CD4-positive, alpha-beta T cell (primary cell): ENCODE measurements around the gene PIK3CG. TPM values are rescaled to one million over a fixed set of nuclear protein-coding genes. Genes with fewer than 3 reads are reported as not detected.

ENCODE experiments used
- ATAC-seq: fragments of 200-7000 bp; cut with Tn5 transposase; one replicate; pipeline ENCODE4 v1.10.0; 2022; ENCODE audit warnings: mild to moderate bottlenecking; ENCODE audit not compliant: poor library complexity
- CTCF ChIA-PET: fragments of 350-600 bp; sonication (Branson Sonifier 250); formaldehyde crosslinking; loops from one replicate; lab custom pipeline; 2021; ENCODE audit warnings: antibody characterized with exemption, inconsistent platforms; lab: Charles Lee
- POLR2A ChIA-PET: fragments of 350-600 bp; sonication (Branson Sonifier 250); formaldehyde crosslinking; loops from one replicate; lab custom pipeline; 2021; ENCODE audit warnings: antibody characterized with exemption, inconsistent platforms; lab: Charles Lee
- DNase-seq, 14 experiments: peaks; one replicate each; pipeline ENCODE4 v3.0.0-alpha.2; 2013 to 2020; ENCODE audit warnings: mixed read lengths in 2 of 14
- H3K27ac ChIP-seq, 2 donors: one replicate each; pipeline versions ENCODE4 v1.5.1 to v1.7.0; 2013; ENCODE audit warnings: low read length in 2 of 2, low read depth in 1 of 2, mild to moderate bottlenecking in 1 of 2
- H3K27me3 ChIP-seq, 2 experiments: 1 replicate in 1 of 2; 2 replicates in 1 of 2; pipeline versions ENCODE4 v1.6.1 to v1.7.0; 2013; ENCODE audit warnings: low read length in 2 of 2, control low read depth in 1 of 2, mild to moderate bottlenecking in 1 of 2, moderate library complexity in 1 of 2; ENCODE audit not compliant: insufficient read depth in 2 of 2, control insufficient read depth in 1 of 2
- H3K36me3 ChIP-seq: one replicate; pipeline ENCODE4 v1.6.1; 2013; ENCODE audit warnings: low read length, control low read depth; ENCODE audit not compliant: insufficient read depth
- H3K4me1 ChIP-seq: one replicate; pipeline ENCODE4 v1.6.1; 2013; ENCODE audit warnings: low read length, control low read depth; ENCODE audit not compliant: insufficient read depth
- H3K4me3 ChIP-seq: one replicate; pipeline ENCODE4 v1.5.1; 2013; ENCODE audit warnings: mild to moderate bottlenecking, low read length, moderate library complexity
- H3K9me3 ChIP-seq, 2 experiments: 1 replicate in 1 of 2; 2 replicates in 1 of 2; pipeline versions ENCODE4 v1.6.1 to v1.7.0; 2013; ENCODE audit warnings: low read length in 2 of 2, mild to moderate bottlenecking in 2 of 2, control low read depth in 1 of 2, moderate library complexity in 1 of 2; ENCODE audit not compliant: control insufficient read depth in 1 of 2, insufficient read depth in 1 of 2
- H3K27ac Mint-ChIP-seq: one replicate; pipeline ENCODE4 v1.8.0; 2020; ENCODE audit warnings: mixed read lengths
- H3K27me3 Mint-ChIP-seq: one replicate; pipeline ENCODE4 v1.8.0; 2021; ENCODE audit warnings: mixed read lengths
- H3K36me3 Mint-ChIP-seq: one replicate; pipeline ENCODE4 v1.8.0; 2021; ENCODE audit warnings: low read depth, mixed read lengths
- H3K4me1 Mint-ChIP-seq: one replicate; pipeline ENCODE4 v1.8.0; 2021; ENCODE audit warnings: low read depth, mixed read lengths
- H3K4me3 Mint-ChIP-seq: one replicate; pipeline ENCODE4 v1.8.0; 2020; ENCODE audit warnings: mild to moderate bottlenecking, mixed read lengths
- H3K9me3 Mint-ChIP-seq: one replicate; pipeline ENCODE4 v1.8.0; 2020; ENCODE audit warnings: mixed read lengths
- intact Hi-C, 2 experiments: fragments of 100-400 bp; cut with DNase I in 1 of 2; cut with micrococcal nuclease in 1 of 2; formaldehyde crosslinking; loops; one replicate each; pipeline versions ENCODE4 v1.15.1 to v1.9.0; 2023 to 2025; cut with DNase I, micrococcal nuclease
- total RNA-seq, 174 experiments: library from RNA in 2 of 174; stranded (reverse) in 2 of 174; gene quantifications; one replicate each; pipeline ENCODE4 v1.2.3 and lab custom pipeline; 2021 to 2026
- TF ChIP-seq, protein P1 (sequence below): fragments of 200-600 bp; IDR thresholded peaks from one replicate; pipeline ENCODE4 v1.8.0; 2022; ENCODE audit warnings: antibody characterized with exemption, mild to moderate bottlenecking

The PIK3CG gene
- total RNA-seq, 2 experiments from 2014 or later, result 20.8 to 21.2 TPM

GRCh38 chr7:106855540-106856132 is 9.4 kb upstream of the PIK3CG start:
- TF ChIP-seq, protein P1, sequence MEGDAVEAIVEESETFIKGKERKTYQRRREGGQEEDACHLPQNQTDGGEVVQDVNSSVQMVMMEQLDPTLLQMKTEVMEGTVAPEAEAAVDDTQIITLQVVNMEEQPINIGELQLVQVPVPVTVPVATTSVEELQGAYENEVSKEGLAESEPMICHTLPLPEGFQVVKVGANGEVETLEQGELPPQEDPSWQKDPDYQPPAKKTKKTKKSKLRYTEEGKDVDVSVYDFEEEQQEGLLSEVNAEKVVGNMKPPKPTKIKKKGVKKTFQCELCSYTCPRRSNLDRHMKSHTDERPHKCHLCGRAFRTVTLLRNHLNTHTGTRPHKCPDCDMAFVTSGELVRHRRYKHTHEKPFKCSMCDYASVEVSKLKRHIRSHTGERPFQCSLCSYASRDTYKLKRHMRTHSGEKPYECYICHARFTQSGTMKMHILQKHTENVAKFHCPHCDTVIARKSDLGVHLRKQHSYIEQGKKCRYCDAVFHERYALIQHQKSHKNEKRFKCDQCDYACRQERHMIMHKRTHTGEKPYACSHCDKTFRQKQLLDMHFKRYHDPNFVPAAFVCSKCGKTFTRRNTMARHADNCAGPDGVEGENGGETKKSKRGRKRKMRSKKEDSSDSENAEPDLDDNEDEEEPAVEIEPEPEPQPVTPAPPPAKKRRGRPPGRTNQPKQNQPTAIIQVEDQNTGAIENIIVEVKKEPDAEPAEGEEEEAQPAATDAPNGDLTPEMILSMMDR, result no peak
- H3K27ac ChIP-seq, result no peak overlapping the region
- ChIA-PET POLR2A (no interaction called here), CTCF (no interaction called here)
- intact Hi-C loops, result no loop called here
- Mint-ChIP-seq H3K36me3 (no peaks in the 10 kb centered on the region), H3K27me3 (no peaks in the 10 kb centered on the region), H3K27ac (no peak overlapping the region), H3K4me3 (no peak overlapping the region), H3K4me1 (no peaks in the 10 kb centered on the region), H3K9me3 (no peaks in the 10 kb centered on the region)
- H3K36me3 ChIP-seq, result no peaks in the 10 kb centered on the region
- no peak overlapping the region for H3K4me3 ChIP-seq
- peaks cover 8% of the 10 kb centered on the region for H3K4me1 ChIP-seq
- ATAC-seq (no peak), DNase-seq (no peak)
- H3K27me3 ChIP-seq, result no peaks in the 10 kb centered on the region
- peaks cover 0 to 7% of the 10 kb centered on the region in 2 experiments for H3K9me3 ChIP-seq

- ChIA-PET CTCF (no interaction called here), POLR2A (interaction anchor here (0.8 kb wide), 1 partner anchor 10 kb away, joined by 3 read pairs; no protein-coding TSS in a partner anchor)
- no peak overlapping the region for H3K4me3 ChIP-seq
- ATAC-seq (no peak), DNase-seq (peak in 3 of 14 experiments; percentile 25 to 47 (median 44))
- intact Hi-C loops, result no loop called here
- no peak overlapping the region for H3K27ac ChIP-seq
- peaks cover 0 to 7% of the 10 kb centered on the region in 2 experiments for H3K9me3 ChIP-seq
- H3K27me3 ChIP-seq, result no peaks in the 10 kb centered on the region
- no peaks in the 10 kb centered on the region for H3K36me3 ChIP-seq
- no peaks in the 10 kb centered on the region for H3K9me3 Mint-ChIP-seq
- H3K4me1 ChIP-seq, result peaks cover 30% of the 10 kb centered on the region
- H3K27ac Mint-ChIP-seq, result peak overlapping the region; percentile 3
- H3K4me3 Mint-ChIP-seq, result no peak overlapping the region
- H3K27me3 Mint-ChIP-seq, result no peaks in the 10 kb centered on the region
- no peaks in the 10 kb centered on the region for H3K36me3 Mint-ChIP-seq
- TF ChIP-seq, protein P1, result no peak
- H3K4me1 Mint-ChIP-seq, result peaks cover 26% of the 10 kb centered on the region
These were observed 6.2 kb upstream of the PIK3CG start for GRCh38 chr7:106858618-106859532.

- intact Hi-C loops, result loop anchor here (5.0 to 10.0 kb wide), 6 partner anchors 182 to 1012 kb away; partner anchors contain the start of genes COG5 (in 1 of the 2), DUS4L (in 1 of the 2), HBP1 (in 1 of the 2) and PRKAR2B (in 1 of the 2)
- H3K27ac Mint-ChIP-seq, result peak overlapping the region; percentile 93
- Histone ChIP-seq H3K27ac (peak overlapping the region in 1 of 2 donors; percentile 80), H3K9me3 (peaks cover 0 to 12% of the 10 kb centered on the region in 2 experiments), H3K4me3 (no peak overlapping the region), H3K27me3 (no peaks in the 10 kb centered on the region), H3K4me1 (peaks cover 43% of the 10 kb centered on the region), H3K36me3 (peaks cover 4% of the 10 kb centered on the region)
- H3K27me3 Mint-ChIP-seq, result no peaks in the 10 kb centered on the region
- H3K9me3 Mint-ChIP-seq, result no peaks in the 10 kb centered on the region
- no peak for ATAC-seq
- POLR2A ChIA-PET, result interaction anchor here (1.0 to 3.6 kb wide), 3 partner anchors 306 to 881 kb away, joined by 3 to 51 read pairs (median 4); partner anchors contain the start of gene HBP1
- no peak for DNase-seq
- TF ChIP-seq, protein P1, result no peak
- H3K4me3 Mint-ChIP-seq, result peak overlapping the region; percentile 60
- H3K36me3 Mint-ChIP-seq, result peaks cover 26% of the 10 kb centered on the region
- H3K4me1 Mint-ChIP-seq, result peaks cover 60% of the 10 kb centered on the region
- CTCF ChIA-PET, result no interaction called here
These were observed 2.6 kb upstream of the PIK3CG start for GRCh38 chr7:106862317-106863089.
